Limb (tissue), 2 donors: ENCODE data around the gene NPR2.

Experiments used
- DNase-seq, 2 donors: peaks; one replicate each; pipeline ENCODE4 v3.0.0-alpha.2; 2016; ENCODE audit errors: extremely low spot score in 2 of 2

Gene NPR2

DNA sequence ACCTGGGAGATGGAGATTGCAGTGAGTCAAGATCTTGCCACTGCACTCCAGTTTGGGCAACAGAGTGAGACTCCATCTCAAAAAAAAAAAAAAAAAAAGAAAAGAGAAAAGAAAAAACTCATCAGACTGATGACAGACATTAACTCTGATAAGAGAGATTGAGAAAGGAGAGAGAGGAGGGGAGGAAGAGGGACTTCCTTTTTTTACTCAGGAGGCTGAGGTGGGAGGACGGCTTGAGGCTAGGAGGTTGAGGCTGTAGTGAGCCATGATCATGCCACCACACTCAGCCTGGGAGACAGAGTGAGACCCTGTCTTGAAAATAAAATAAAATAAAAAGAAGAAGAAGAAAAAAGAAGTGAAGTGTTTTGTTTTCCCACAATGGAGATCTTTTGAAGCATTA, 27.6 kb upstream of the NPR2 start:
- no peak for DNase-seq

DNA sequence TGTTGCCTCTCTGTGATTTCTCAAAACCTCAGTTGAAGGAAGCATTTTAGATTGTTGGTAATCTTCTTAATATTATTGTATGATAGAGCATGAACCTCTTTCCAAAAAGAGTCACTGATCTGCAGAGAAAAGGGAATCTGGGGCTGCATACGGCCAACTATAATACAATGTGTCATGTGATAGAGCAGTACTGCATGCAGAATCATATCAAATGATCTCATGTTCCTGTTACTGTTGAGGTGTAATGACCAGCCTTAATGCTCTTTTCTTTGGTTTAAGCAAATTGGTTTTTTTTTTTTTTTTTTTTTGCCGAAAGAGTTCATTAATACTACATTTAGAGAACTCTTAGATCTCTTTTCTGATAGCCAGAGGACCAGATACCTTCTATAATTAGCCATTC, 24.4 kb upstream of the NPR2 start:
- DNase-seq = no peak

DNA sequence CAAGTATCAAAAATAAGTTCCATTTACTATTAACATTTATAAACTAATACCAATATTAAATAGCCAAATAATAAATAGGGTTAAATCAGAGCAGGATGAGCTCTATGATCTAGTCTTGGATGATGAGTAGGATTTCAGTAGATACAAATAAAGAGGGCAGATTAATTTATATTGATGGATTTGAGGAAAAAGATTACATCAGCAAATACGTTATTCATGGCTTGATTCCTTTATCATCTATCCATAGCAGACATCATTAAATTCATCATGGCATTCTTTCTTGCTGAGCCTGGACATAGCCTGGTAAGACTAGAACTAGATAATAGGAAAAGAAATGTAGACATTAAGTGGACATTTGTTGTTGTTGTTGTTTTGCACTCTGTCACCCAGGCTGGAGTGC, 23.9 kb upstream of the NPR2 start:
- no peak for DNase-seq

DNA sequence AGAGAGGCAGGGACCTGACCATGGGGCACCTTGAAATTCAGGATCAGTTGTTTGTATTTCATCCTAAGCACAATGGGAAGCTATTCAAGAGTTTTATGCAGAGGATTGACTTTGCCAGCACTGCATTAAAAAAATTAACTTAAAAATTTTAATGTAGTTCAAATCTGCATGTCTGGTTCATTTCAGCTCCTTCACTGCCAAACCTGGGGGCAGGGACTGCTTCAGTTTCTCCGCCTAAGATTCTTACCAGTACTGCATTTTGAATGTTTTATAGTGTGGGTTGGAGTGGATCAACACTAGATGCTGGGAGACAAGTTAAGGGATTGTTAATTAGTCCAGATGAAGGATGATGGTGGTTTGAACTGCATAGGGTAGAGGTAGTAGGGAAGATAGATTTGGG, 21.6 kb upstream of the NPR2 start:
- no peak for DNase-seq

GRCh38 chr9:35771075-35771433, 20.3 kb upstream of the NPR2 start:
- DNase-seq = no peak

- no peak for DNase-seq
Measured at GRCh38 chr9:35771534-35771933, 19.9 kb upstream of the NPR2 start.

- no peak for DNase-seq
Measured at GRCh38 chr9:35771943-35772342, 19.4 kb upstream of the NPR2 start.

- DNase-seq = no peak
Measured at GRCh38 chr9:35774907-35775635, 16.3 kb upstream of the NPR2 start.

GRCh38 chr9:35776018-35776417, 15.4 kb upstream of the NPR2 start:
- DNase-seq = no peak

DNA sequence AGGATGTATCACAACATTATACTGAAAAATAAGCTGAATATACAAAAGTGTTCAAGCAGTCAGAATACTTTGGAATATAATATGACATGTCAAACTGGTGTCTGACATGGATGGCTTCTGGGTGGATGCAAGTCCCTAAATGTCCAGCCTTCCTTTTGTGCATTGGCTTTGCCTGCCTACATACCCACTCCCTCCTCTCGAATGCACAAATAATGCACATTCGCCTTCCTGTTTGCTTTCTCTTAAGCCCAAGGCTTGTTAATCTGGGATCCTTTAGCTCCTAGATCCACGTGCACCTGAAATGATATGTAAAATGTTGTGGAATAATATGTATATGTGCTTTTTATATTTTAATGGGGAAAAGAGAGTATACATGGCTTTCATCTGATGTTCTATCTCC, 12.9 kb upstream of the NPR2 start:
- no peak for DNase-seq

- no peak for DNase-seq
Measured at GRCh38 chr9:35781066-35781465, 10.3 kb upstream of the NPR2 start.

DNA sequence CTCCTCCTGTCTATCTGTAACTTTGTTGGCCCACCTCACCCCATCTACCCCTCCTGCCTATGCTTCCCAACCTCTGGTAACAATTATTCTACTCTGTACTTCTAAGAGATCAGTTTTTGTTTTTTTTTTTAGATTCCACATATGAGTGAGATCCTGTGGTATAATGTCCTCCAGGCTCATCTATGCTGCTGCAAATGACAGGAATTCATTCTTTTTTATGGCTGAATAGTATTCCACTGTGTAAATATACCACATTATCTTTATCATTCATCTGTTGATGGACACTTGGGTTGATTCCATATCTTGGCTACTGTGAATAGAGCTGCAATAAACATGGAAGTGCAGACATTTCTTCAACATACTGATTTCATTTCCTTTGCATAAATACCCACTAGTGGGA, 8.0 kb upstream of the NPR2 start:
- no peak for DNase-seq

DNA sequence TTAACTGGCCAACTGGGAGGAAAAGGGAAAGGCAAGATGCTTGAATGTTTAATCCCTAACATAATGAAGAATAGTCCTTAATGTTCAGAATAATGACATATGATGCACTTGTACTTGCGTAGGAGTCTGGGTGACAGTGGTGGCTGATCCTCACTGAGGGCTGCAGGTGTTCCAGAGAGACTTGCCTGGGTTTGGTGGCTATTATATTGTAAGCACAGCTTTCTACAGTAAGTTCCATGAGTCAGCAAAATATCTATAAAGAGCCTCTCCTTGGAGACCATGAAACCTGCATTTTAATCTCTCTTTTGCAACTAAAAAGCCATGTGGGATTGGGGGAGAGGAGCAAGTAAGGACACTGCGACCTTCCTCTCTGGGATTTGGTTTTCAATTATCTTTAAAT, 1.9 kb upstream of the NPR2 start:
- DNase-seq = no peak

DNA sequence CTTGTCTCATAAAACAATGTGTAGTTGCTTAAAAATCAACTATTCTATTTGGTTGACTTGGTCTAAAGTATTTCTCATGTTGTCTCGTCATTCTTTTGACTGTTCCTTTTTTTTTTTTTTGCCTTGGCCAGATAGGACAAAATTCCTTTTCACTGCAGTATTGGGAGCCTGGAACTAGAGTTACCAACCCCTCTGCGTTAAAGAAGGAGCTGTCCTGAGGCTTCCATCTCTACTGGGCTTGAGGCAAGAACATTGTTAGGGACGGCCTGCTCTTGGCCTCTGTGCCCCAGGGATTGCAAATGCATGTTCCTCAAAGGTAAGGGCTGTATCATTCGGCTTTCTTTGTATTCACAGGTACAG, 1.4 kb upstream of the NPR2 start:
- DNase-seq = no peak

- peak; percentile 84 to 94 for DNase-seq
Measured at GRCh38 chr9:35790385-35791296, 750 bp upstream of the NPR2 start.

- DNase-seq = peak in 1 of 2 donors; percentile 51
Measured at GRCh38 chr9:35792024-35792813, 828 bp downstream of the NPR2 start.

DNA sequence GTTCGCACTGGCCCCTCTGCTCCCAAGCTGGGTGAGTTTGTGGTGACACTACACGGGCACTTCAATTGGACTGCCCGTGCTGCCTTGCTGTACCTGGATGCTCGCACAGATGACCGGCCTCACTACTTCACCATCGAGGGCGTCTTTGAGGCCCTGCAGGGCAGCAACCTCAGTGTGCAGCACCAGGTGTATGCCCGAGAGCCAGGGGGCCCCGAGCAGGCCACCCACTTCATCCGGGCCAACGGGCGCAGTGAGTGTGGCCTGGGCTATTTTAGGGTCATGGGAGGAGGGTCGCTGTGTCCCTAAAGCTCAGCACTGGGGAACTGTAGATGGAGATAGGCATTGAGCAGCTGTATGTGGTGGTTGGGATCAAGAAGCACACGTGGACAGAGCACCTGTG, 1.4 kb downstream of the NPR2 start:
- no peak for DNase-seq

GRCh38 chr9:35793461-35793860, 2.1 kb downstream of the NPR2 start:
- DNase-seq = no peak

DNA sequence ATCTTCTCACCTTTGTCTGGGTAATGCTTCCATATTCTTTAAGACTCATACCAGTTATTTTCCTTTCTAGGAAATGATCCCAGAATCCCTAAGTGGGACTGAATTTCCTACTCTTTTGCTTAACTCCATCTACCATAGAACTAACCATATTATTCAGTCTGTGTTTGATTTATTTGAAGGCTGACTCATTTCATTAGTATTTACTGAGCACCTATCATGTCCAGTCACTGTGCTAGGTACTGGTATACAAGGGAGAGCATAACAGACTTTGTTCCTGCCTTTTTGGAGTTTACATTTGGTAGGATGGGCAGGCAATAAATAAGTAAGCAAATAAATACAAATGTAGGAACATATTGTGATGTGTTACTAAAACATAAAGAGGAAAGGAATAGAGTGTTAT, 4.3 kb downstream of the NPR2 start:
- DNase-seq = no peak

DNA sequence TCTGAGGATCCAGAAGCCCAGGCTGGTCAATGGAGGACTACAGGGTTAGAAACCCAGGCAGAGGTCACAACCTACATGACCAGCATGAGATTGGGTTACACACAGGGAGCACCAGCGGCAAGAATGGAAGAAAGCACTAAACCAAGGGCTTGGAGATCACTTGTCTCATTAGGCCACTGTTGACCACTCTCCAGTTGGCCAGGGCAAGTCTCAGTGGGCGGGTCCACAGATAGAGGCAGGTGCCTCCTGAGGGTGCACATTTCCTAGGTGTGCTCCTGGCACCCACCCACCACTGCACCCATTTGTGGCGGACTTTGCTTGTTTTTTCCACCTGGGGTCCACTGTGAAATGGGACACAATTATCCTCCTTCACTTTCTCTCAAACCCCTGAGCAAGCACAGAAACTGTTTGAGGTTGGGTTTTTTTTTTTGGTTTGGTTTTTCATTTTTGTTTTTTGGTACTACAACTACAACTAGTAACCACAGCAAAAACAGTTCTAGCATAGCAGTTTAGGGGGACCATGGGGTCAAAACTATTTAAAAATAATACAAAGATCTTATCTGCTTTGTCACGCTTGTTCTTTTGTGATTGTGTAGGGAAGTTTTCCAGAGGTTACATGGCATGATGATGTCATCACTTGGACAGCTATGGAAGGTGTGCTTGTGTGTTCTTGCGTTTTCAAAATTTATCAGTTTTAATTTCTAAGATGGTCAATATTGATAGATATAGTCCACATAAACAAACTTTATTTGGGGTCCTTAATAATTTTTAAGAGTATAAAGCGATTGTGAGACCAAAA, 6.1 kb downstream of the NPR2 start:
- DNase-seq = no peak

- no peak for DNase-seq
Measured at GRCh38 chr9:35798658-35799374, 7.4 kb downstream of the NPR2 start.
